K562 (cell line): Measurements from ENCODE around the gene HEBP1. TPM values are rescaled to one million over a fixed set of nuclear protein-coding genes. Genes with fewer than 3 reads are reported as not detected.

Experiments
- ATAC-seq: fragments of 200-7000 bp; cut with Tn5 transposase; 3 replicates; pipeline ENCODE4 v1.9.1; 2020; ENCODE audit warnings: moderate library complexity
- BruUV-seq: library from RNA; stranded (reverse); fragments of 400-500 nt; replicated peaks from 2 replicates; lab custom pipeline; 2021; lab: Mats Ljungman, UMichigan
- CTCF ChIA-PET: fragments of 300-600 bp; formaldehyde crosslinking; extraction: SDS; loops from one replicate; lab custom pipeline; 2021; ENCODE audit warnings: low intra/inter-chr PET ratio; lab: Yijun Ruan, JAX
- POLR2A ChIA-PET: fragments of 300-600, 350-650 bp; sonication (Branson Sonifier 250); formaldehyde crosslinking; extraction: SDS; loops from one replicate; lab custom pipeline; 2021; ENCODE audit warnings: antibody characterized with exemption, inconsistent platforms; lab: Yijun Ruan, JAX
- DNase-seq, 4 experiments: peaks; one replicate each; pipeline versions ENCODE4 v3.0.0 to v3.0.0-alpha.2; 2011 to 2018; ENCODE audit warnings: low spot score in 3 of 4, mixed read lengths in 3 of 4; ENCODE audit errors: extremely low read depth in 1 of 4
- FAIRE-seq: peaks from 2 replicates; lab custom pipeline; 2011; peaks lifted over from hg19 to GRCh38; lab: Jason Lieb, UNC
- H2AFZ ChIP-seq: 2 replicates; pipeline ENCODE4 v1.6.0; 2011; ENCODE audit warnings: low read depth, low read length, control low read depth, inconsistent platforms
- H3K27ac ChIP-seq: fragments of 200-600 bp; 3 replicates; pipeline ENCODE4 v1.8.0; 2011; ENCODE audit warnings: low read depth, mild to moderate bottlenecking, control low read depth, inconsistent platforms, low read length, moderate library complexity, mixed read lengths; ENCODE audit errors: extremely low read depth
- H3K27me3 ChIP-seq, 2 experiments: fragments of 300-600 bp in 1 of 2; 2 replicates in 1 of 2; 3 replicates in 1 of 2; pipeline versions ENCODE4 v1.6.0 to v1.8.0; 2011; ENCODE audit warnings: inconsistent platforms in 2 of 2, low read length in 2 of 2, mild to moderate bottlenecking in 1 of 2, mixed read lengths in 1 of 2, moderate library complexity in 1 of 2; ENCODE audit not compliant: control insufficient read depth in 2 of 2, insufficient read depth in 2 of 2
- H3K36me3 ChIP-seq: fragments of 300-600 bp; 3 replicates; pipeline ENCODE4 v1.8.0; 2011; ENCODE audit warnings: mild to moderate bottlenecking, low read length, inconsistent platforms; ENCODE audit not compliant: control insufficient read depth, insufficient read depth
- H3K4me1 ChIP-seq, 2 experiments: fragments of 200-600 bp in 1 of 2; replicated peaks in 1 of 2; 2 replicates in 1 of 2; 3 replicates in 1 of 2; pipeline versions ENCODE4 v1.5.1 to v1.8.0; 2011; ENCODE audit warnings: inconsistent platforms in 2 of 2, low read length in 2 of 2, mild to moderate bottlenecking in 1 of 2, mixed read lengths in 1 of 2, moderate library complexity in 1 of 2; ENCODE audit not compliant: control insufficient read depth in 2 of 2, insufficient read depth in 2 of 2
- H3K4me2 ChIP-seq: 2 replicates; pipeline ENCODE4 v1.6.1; 2011; ENCODE audit warnings: low read length, control low read depth, inconsistent platforms, mixed read lengths; ENCODE audit not compliant: insufficient read depth
- H3K4me3 ChIP-seq: fragments of 200-600 bp; sonication (generic), shearing (Covaris generic); 2 replicates; pipeline ENCODE4 v1.5.1; 2016; ENCODE audit warnings: control low read depth, inconsistent platforms
- H3K79me2 ChIP-seq: fragments of 200-600 bp; 3 replicates; pipeline ENCODE4 v1.8.0; 2011; ENCODE audit warnings: low read length, inconsistent platforms; ENCODE audit not compliant: control insufficient read depth, insufficient read depth
- H3K9ac ChIP-seq, 2 experiments: 2 replicates each; pipeline versions ENCODE4 v1.6.0 to v1.6.1; 2011; ENCODE audit warnings: low read depth in 2 of 2, low read length in 2 of 2, control low read depth in 1 of 2, inconsistent platforms in 1 of 2, mild to moderate bottlenecking in 1 of 2, mixed read lengths in 1 of 2; ENCODE audit not compliant: insufficient read depth in 1 of 2
- H3K9me1 ChIP-seq: one replicate; pipeline ENCODE4 v1.6.0; 2011; ENCODE audit warnings: inconsistent platforms, mild to moderate bottlenecking, low read length, moderate library complexity; ENCODE audit not compliant: control insufficient read depth, insufficient read depth
- H3K9me3 ChIP-seq: replicated peaks from 2 replicates; pipeline ENCODE4 v1.5.1; 2011; ENCODE audit warnings: low read depth, low read length, inconsistent platforms; ENCODE audit not compliant: control insufficient read depth, insufficient read depth
- H4K20me1 ChIP-seq: replicated peaks from 2 replicates; pipeline ENCODE4 v1.6.1; 2011; ENCODE audit warnings: low read length, inconsistent platforms, mixed read lengths; ENCODE audit not compliant: control insufficient read depth, insufficient read depth
- BRF2 ChIP-seq: IDR thresholded peaks from 3 replicates; pipeline ENCODE4 v1.6.1; 2011; ENCODE audit warnings: borderline replicate concordance, mild to moderate bottlenecking; ENCODE audit not compliant: insufficient read length, insufficient read depth
- EP300 ChIP-seq: IDR thresholded peaks from 2 replicates; pipeline ENCODE4 v1.6.1; 2012; ENCODE audit warnings: low read length, improper control_type of control experiment
- HMGXB4 ChIP-seq: sonication (generic); formaldehyde crosslinking; IDR thresholded peaks from 2 replicates; pipeline ENCODE4 v1.8.1; 2023; ENCODE audit warnings: mild to moderate bottlenecking, missing genetic modification reagents
- KHSRP ChIP-seq: fragments of 450-650 bp; IDR thresholded peaks from 2 replicates; pipeline ENCODE4 v1.6.1; 2017
- RBM25 ChIP-seq: fragments of 200-400 bp; formaldehyde crosslinking; IDR thresholded peaks from 2 replicates; pipeline ENCODE4 v1.6.1; 2018; ENCODE audit warnings: low read length, low read depth, moderate library complexity; ENCODE audit not compliant: severe bottlenecking
- STAT5B ChIP-seq: fragments of 250-450 bp; sonication (Bioruptor Pico); IDR thresholded peaks from 2 replicates; pipeline ENCODE4 v1.8.0; 2021; ENCODE audit warnings: mild to moderate bottlenecking, inconsistent platforms
- ZBTB17 ChIP-seq: fragments of 450-650 bp; formaldehyde crosslinking; IDR thresholded peaks from 2 replicates; pipeline ENCODE4 v1.4.0; 2020; ENCODE audit warnings: mild to moderate bottlenecking
- ZNF408 ChIP-seq: fragments of 250-450 bp; sonication (Bioruptor Pico); IDR thresholded peaks from 2 replicates; pipeline ENCODE4 v1.4.0; 2020; ENCODE audit warnings: low read depth, mild to moderate bottlenecking, moderate library complexity
- WGBS: fragments of 100-300 bp; shearing (Covaris generic); methylation state at CpG from one replicate; pipeline ENCODE4 v1.1.6; 2016; ENCODE audit warnings: low coverage, mixed read lengths; ENCODE audit not compliant: insufficient coverage; ENCODE audit errors: missing lambda C conversion rate; 5-methylcytosine and 5-hydroxymethylcytosine counted together
- in situ Hi-C: fragments of 300-500 bp; cut with MboI; formaldehyde crosslinking; loops from 4 replicates; pipeline ENCODE4 v1.15.0; 2018; ENCODE audit warnings: inconsistent platforms, mixed read lengths
- intact Hi-C: fragments of 100-400 bp; cut with micrococcal nuclease; formaldehyde crosslinking; loops from 2 replicates; pipeline ENCODE4 v1.14.2; 2022
- polyA plus RNA-seq, 8 experiments: library from polyadenylated mRNA; depleted of rRNA in 4 of 8; stranded (reverse) in 5 of 8; unstranded in 3 of 8; fragments of >200 nt; fragmentation: Nextera tagmentation in 2 of 8; fragmentation: Illumina TruSeq in 1 of 8; extraction: Ambion mirVana in 2 of 8; extraction: Trizol in 1 of 8; gene quantifications; 2 replicates each; pipeline versions ENCODE4 v1.2.1 to v1.2.3, GENCODE V29; 2011 to 2014; ENCODE audit warnings: inconsistent platforms in 1 of 8, missing spikeins in 1 of 8
- total RNA-seq, 7 experiments: library from RNA; depleted of rRNA in 6 of 7; stranded (reverse); fragments of >200 nt in 6 of 7; fragmentation: Illumina TruSeq in 2 of 7; extraction: Trizol in 2 of 7; gene quantifications; 2 replicates each; pipeline versions ENCODE4 v1.2.1 to v1.2.3, GENCODE V29; 2011 to 2021; ENCODE audit warnings: low replicate concordance in 1 of 7

Gene HEBP1
- total and polyA plus RNA-seq, 9 of the 15 experiments (the other 6 are each of a cell fraction or from before 2014, with no cell fraction given) = 1.1 to 10.1 (median 2.4) TPM

- intact Hi-C loops (no loop called here), in situ Hi-C loops (loop anchor here (25.0 kb wide), 1 partner anchor 201 kb away; no protein-coding TSS in a partner anchor)
- FAIRE-seq = no peak
- H3K36me3 ChIP-seq = no peaks in the 10 kb centered on the region
- BruUV-seq = no TSS peak
- 10% methylated on average over 4 of the region's 6 CpGs for WGBS
- H3K27me3 ChIP-seq = no peaks in the 10 kb centered on the region; a peak in 1 of 5 replicates
- DNase-seq = no peak
- no peak overlapping the region for H2AFZ ChIP-seq
- no peaks in the 10 kb centered on the region for H3K4me1 ChIP-seq
- H3K9me1 ChIP-seq = no peaks in the 10 kb centered on the region
- ATAC-seq = no peak
- H3K4me2 ChIP-seq = no peak overlapping the region
- H3K4me3 ChIP-seq = no peak overlapping the region
- no peaks in the 10 kb centered on the region for H3K9me3 ChIP-seq
- TF ChIP-seq STAT5B (CRISPR knock-in tag) (no peak), RBM25 (peak; percentile 29)
- ChIA-PET CTCF (no interaction called here), POLR2A (no interaction called here)
- no peaks in the 10 kb centered on the region for H3K79me2 ChIP-seq
- no peaks in the 10 kb centered on the region for H4K20me1 ChIP-seq
- H3K27ac ChIP-seq = no peak overlapping the region
- H3K9ac ChIP-seq = no peak overlapping the region
Observed at GRCh38 chr12:13011098-13011497, 11.0 kb upstream of the HEBP1 start.

GRCh38 chr12:13008741-13009380 lies 8.8 kb upstream of the HEBP1 start:
- intact Hi-C loops (no loop called here), in situ Hi-C loops (loop anchor here (25.0 kb wide), 1 partner anchor 203 kb away; no protein-coding TSS in a partner anchor)
- Histone ChIP-seq H2AFZ (no peak overlapping the region), H4K20me1 (no peaks in the 10 kb centered on the region), H3K9me1 (no peaks in the 10 kb centered on the region), H3K9me3 (no peaks in the 10 kb centered on the region), H3K4me3 (no peak overlapping the region), H3K79me2 (no peaks in the 10 kb centered on the region), H3K27me3 (no peaks in the 10 kb centered on the region; a peak in 1 of 5 replicates), H3K36me3 (no peaks in the 10 kb centered on the region), H3K27ac (no peak overlapping the region), H3K9ac (no peak overlapping the region), H3K4me2 (no peak overlapping the region), H3K4me1 (no peaks in the 10 kb centered on the region)
- ChIA-PET POLR2A (no interaction called here), CTCF (no interaction called here)
- TF ChIP-seq ZBTB17 (CRISPR knock-in tag) (no peak), BRF2 (no peak), HMGXB4 (CRISPR knock-in tag) (no peak), KHSRP (no peak), EP300 (no peak), ZNF408 (CRISPR knock-in tag) (no peak)
- FAIRE-seq (no peak), ATAC-seq (no peak), DNase-seq (no peak)
- 5% methylated on average over 2 of the region's 5 CpGs for WGBS
- BruUV-seq = no TSS peak
